B cell (primary cell): ENCODE results near the gene MCM6.

Experiments
- CTCF ChIP-seq: fragments of 200-600 bp; IDR thresholded peaks from one replicate; pipeline ENCODE4 v1.8.0; 2022; ENCODE audit warnings: antibody characterized with exemption, mild to moderate bottlenecking
- EZH2 ChIP-seq: IDR thresholded peaks from 2 replicates; pipeline ENCODE4 v1.6.1; 2012; ENCODE audit warnings: borderline replicate concordance, low read depth, mild to moderate bottlenecking, moderate library complexity, low read length; ENCODE audit not compliant: insufficient read depth, poor library complexity, severe bottlenecking

GRCh38 chr2:135903650-135904049 is 27.4 kb upstream of the MCM6 start:
- no peak for TF ChIP-seq CTCF
- no peak for TF ChIP-seq EZH2
